ENCODE results near the gene ESYT2. TPM values are rescaled to one million over a fixed set of nuclear protein-coding genes. Genes with fewer than 3 reads are reported as not detected.

ESYT2 gene
- polyA plus RNA-seq, 3 donors: 14.0 to 24.1 (median 22.0) TPM

GRCh38 chr7:158861936-158862704 lies 32.8 kb upstream of the ESYT2 start:
- Histone ChIP-seq H4K20me1 (ENCODE audit: insufficient read depth, low read length) (no peaks in the 10 kb centered on the region), H3K9me3 (replicated peaks in 1 of 2; ENCODE audit: control insufficient read depth in 1 of 2, insufficient read depth in 1 of 2, low read length in 2 of 2) (no peaks in the 10 kb centered on the region), H3K9ac (ENCODE audit: insufficient read depth, low read length, poor library complexity, severe bottlenecking) (no peak overlapping the region), H2AFZ (ENCODE audit: insufficient read depth, low read depth, low read length, poor library complexity, severe bottlenecking) (no peak overlapping the region), H3K4me2 (replicated peaks; ENCODE audit: extremely low read depth, low read length, poor library complexity, severe bottlenecking) (no peak overlapping the region), H3K27me3 (ENCODE audit: control insufficient read depth in 2 of 2, insufficient read depth in 2 of 2, low read length in 2 of 2) (no peaks in the 10 kb centered on the region), H3K36me3 (replicated peaks in 1 of 2; ENCODE audit: control insufficient read depth in 1 of 2, insufficient read depth in 2 of 2, low read length in 2 of 2) (no peaks in the 10 kb centered on the region), H3K4me1 (ENCODE audit: control insufficient read depth in 1 of 2, insufficient read depth in 2 of 2, low read length in 2 of 2) (peaks cover 4 to 10% of the 10 kb centered on the region in 2 donors), H3K79me2 (ENCODE audit: insufficient read depth, low read length) (peaks cover 5% of the 10 kb centered on the region), H3K27ac (ENCODE audit: low read depth in 1 of 2, low read length in 2 of 2) (no peak overlapping the region), H3K4me3 (replicated peaks in 1 of 3; ENCODE audit: low read depth in 2 of 3, low read length in 3 of 3) (no peak overlapping the region)
- H3K4me1 Mint-ChIP-seq: peaks cover 13% of the 10 kb centered on the region
- H3K9me3 Mint-ChIP-seq: peaks cover 0 to 10% (median 3%) of the 10 kb centered on the region in 7 donors
- no peaks in the 10 kb centered on the region for H3K36me3 Mint-ChIP-seq
- peaks cover 2 to 14% (median 6%) of the 10 kb centered on the region in 3 donors for H3K27me3 Mint-ChIP-seq (ENCODE audit: low read depth in 3 of 3)
- WGBS (ENCODE audit: insufficient coverage): 96% methylated on average over 4 of the region's 11 CpGs
- intact Hi-C loops (cut with micrococcal nuclease): loop anchor here in 1 of 2 donors (10.0 kb wide), 1 partner anchor 113 kb away; no protein-coding TSS in a partner anchor
- peak overlapping the region in 2 of 7 donors; percentile 32 to 65 for H3K27ac Mint-ChIP-seq
- no peak for DNase-seq
- TF ChIP-seq, protein P1, sequence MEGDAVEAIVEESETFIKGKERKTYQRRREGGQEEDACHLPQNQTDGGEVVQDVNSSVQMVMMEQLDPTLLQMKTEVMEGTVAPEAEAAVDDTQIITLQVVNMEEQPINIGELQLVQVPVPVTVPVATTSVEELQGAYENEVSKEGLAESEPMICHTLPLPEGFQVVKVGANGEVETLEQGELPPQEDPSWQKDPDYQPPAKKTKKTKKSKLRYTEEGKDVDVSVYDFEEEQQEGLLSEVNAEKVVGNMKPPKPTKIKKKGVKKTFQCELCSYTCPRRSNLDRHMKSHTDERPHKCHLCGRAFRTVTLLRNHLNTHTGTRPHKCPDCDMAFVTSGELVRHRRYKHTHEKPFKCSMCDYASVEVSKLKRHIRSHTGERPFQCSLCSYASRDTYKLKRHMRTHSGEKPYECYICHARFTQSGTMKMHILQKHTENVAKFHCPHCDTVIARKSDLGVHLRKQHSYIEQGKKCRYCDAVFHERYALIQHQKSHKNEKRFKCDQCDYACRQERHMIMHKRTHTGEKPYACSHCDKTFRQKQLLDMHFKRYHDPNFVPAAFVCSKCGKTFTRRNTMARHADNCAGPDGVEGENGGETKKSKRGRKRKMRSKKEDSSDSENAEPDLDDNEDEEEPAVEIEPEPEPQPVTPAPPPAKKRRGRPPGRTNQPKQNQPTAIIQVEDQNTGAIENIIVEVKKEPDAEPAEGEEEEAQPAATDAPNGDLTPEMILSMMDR (IDR thresholded peaks at IDR 0.05): no peak
- H3K4me3 Mint-ChIP-seq: no peak overlapping the region

DNA sequence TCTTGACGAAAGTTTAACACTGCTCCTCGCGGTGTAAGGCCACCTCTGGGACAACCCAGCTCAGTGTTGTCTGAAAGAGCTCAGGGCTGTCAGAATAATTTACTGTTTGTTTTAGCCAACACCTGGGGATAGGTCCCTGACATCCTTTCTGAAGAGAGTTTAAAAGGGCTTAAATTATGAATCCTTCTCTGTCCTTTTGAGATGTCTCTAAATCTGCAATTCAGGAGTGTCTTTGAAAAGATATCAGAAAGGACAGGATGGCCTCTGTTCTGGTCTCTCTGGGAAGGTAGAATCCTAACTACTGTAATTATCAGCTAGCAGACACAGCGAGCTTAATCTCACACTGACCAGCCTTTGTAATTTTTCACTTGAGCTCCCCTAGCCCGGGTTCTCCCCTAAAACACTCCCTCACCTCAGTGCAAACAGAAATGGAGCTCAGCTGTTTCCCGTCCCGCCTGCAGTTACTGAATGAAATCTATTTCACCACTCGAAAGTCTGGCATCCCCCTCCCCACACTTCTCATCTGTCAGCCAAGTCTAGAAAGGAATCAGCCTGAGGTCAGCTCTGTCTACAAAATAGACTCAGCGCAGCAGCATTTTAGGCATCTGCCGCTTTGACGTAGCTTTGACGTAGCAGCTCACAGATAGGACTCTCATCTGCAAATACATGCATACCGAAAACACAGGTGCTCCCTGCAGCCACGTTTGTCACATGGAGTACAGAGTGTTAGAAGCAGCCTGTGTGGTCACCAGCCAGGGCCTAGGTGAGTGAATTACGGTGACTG lies 31.9 kb upstream of the ESYT2 start:
- peaks cover 5% of the 10 kb centered on the region for H3K79me2 ChIP-seq (ENCODE audit: insufficient read depth, low read length)
- no peak overlapping the region for H3K9ac ChIP-seq (ENCODE audit: insufficient read depth, low read length, poor library complexity, severe bottlenecking)
- Mint-ChIP-seq H3K4me3 (no peak overlapping the region), H3K9me3 (peaks cover 0 to 8% (median 3%) of the 10 kb centered on the region in 7 donors), H3K27me3 (ENCODE audit: low read depth in 3 of 3) (peaks cover 2 to 14% (median 6%) of the 10 kb centered on the region in 3 donors), H3K27ac (peak overlapping the region in 2 of 7 donors; percentile 0 to 68), H3K4me1 (peaks cover 14% of the 10 kb centered on the region), H3K36me3 (no peaks in the 10 kb centered on the region)
- no peaks in the 10 kb centered on the region for H3K9me3 ChIP-seq (replicated peaks in 1 of 2; ENCODE audit: control insufficient read depth in 1 of 2, insufficient read depth in 1 of 2, low read length in 2 of 2)
- no peak overlapping the region for H2AFZ ChIP-seq (ENCODE audit: insufficient read depth, low read depth, low read length, poor library complexity, severe bottlenecking)
- H3K36me3 ChIP-seq (replicated peaks in 1 of 2; ENCODE audit: control insufficient read depth in 1 of 2, insufficient read depth in 2 of 2, low read length in 2 of 2): no peaks in the 10 kb centered on the region
- intact Hi-C loops (cut with micrococcal nuclease): loop anchor here in 1 of 2 donors (10.0 kb wide), 1 partner anchor 114 kb away; no protein-coding TSS in a partner anchor
- no peaks in the 10 kb centered on the region for H3K27me3 ChIP-seq (ENCODE audit: control insufficient read depth in 2 of 2, insufficient read depth in 2 of 2, low read length in 2 of 2)
- WGBS (ENCODE audit: insufficient coverage): 69% methylated on average over 12 of the region's 15 CpGs
- H4K20me1 ChIP-seq (ENCODE audit: insufficient read depth, low read length): no peaks in the 10 kb centered on the region
- H3K4me1 ChIP-seq (ENCODE audit: control insufficient read depth in 1 of 2, insufficient read depth in 2 of 2, low read length in 2 of 2): peaks cover 7 to 16% of the 10 kb centered on the region in 2 donors
- H3K4me3 ChIP-seq (replicated peaks in 1 of 3; ENCODE audit: low read depth in 2 of 3, low read length in 3 of 3): no peak overlapping the region
- H3K27ac ChIP-seq (ENCODE audit: low read depth in 1 of 2, low read length in 2 of 2): no peak overlapping the region
- H3K4me2 ChIP-seq (replicated peaks; ENCODE audit: extremely low read depth, low read length, poor library complexity, severe bottlenecking): no peak overlapping the region
- TF ChIP-seq, protein P1 (IDR thresholded peaks at IDR 0.05): no peak
- no peak for DNase-seq

Data from CD14-positive monocyte (primary cell).